Keratinocyte (primary cell): ENCODE data around the gene BBS1. TPM values are rescaled to one million over a fixed set of nuclear protein-coding genes. Genes with fewer than 3 reads are reported as not detected.

ENCODE experiments used
- DNase-seq: peaks from one replicate; pipeline ENCODE4 v3.0.0-alpha.2; 2011; ENCODE audit warnings: low read depth, missing footprints, low spot score
- FAIRE-seq: peaks from 2 replicates; lab custom pipeline; 2011; peaks lifted over from hg19 to GRCh38; lab: Jason Lieb, UNC
- H2AFZ ChIP-seq: 2 replicates; pipeline ENCODE4 v1.6.0; 2012; ENCODE audit warnings: low read length, control low read depth, inconsistent platforms; ENCODE audit not compliant: control insufficient read depth
- H3K27ac ChIP-seq: 2 replicates; pipeline ENCODE4 v1.5.1; 2011; ENCODE audit warnings: low read length; ENCODE audit not compliant: control insufficient read depth, insufficient read depth
- H3K27me3 ChIP-seq: 3 replicates; pipeline ENCODE4 v1.6.0; 2011; ENCODE audit warnings: low read length; ENCODE audit not compliant: control insufficient read depth, insufficient read depth; ENCODE audit errors: extremely low read depth
- H3K36me3 ChIP-seq, 2 experiments: 2 replicates in 1 of 2; 3 replicates in 1 of 2; pipeline ENCODE4 v1.5.1; 2011; ENCODE audit warnings: low read length in 2 of 2, mild to moderate bottlenecking in 1 of 2; ENCODE audit not compliant: control insufficient read depth in 2 of 2, insufficient read depth in 2 of 2; ENCODE audit errors: extremely low read depth in 1 of 2
- H3K4me1 ChIP-seq: 3 replicates; pipeline ENCODE4 v1.5.1; 2011; ENCODE audit warnings: low read length; ENCODE audit not compliant: control insufficient read depth, insufficient read depth; ENCODE audit errors: extremely low read depth
- H3K4me2 ChIP-seq: 3 replicates; pipeline ENCODE4 v1.6.0; 2011; ENCODE audit warnings: low read depth, low read length; ENCODE audit not compliant: control insufficient read depth, insufficient read depth; ENCODE audit errors: extremely low read depth
- H3K4me3 ChIP-seq, 3 experiments: fragments of 200-600 bp in 1 of 3; sonication (generic) in 1 of 3; 2 replicates in 2 of 3; 3 replicates in 1 of 3; pipeline ENCODE4 v1.5.1; 2011 to 2016; ENCODE audit warnings: low read length in 3 of 3, mild to moderate bottlenecking in 3 of 3, control low read depth in 2 of 3, inconsistent platforms in 1 of 3, low read depth in 1 of 3, mixed read lengths in 1 of 3, mixed run types in 1 of 3, moderate library complexity in 1 of 3; ENCODE audit not compliant: control insufficient read depth in 2 of 3, insufficient read depth in 2 of 3; ENCODE audit errors: extremely low read depth in 1 of 3
- H3K79me2 ChIP-seq: 2 replicates; pipeline ENCODE4 v1.6.0; 2012; ENCODE audit warnings: low read length; ENCODE audit not compliant: control insufficient read depth, insufficient read depth
- H3K9ac ChIP-seq: 3 replicates; pipeline ENCODE4 v1.6.0; 2011; ENCODE audit warnings: low read length; ENCODE audit not compliant: control insufficient read depth, insufficient read depth; ENCODE audit errors: extremely low read depth
- H3K9me1 ChIP-seq: 3 replicates; pipeline ENCODE4 v1.6.0; 2011; ENCODE audit warnings: low read length; ENCODE audit not compliant: control insufficient read depth, insufficient read depth; ENCODE audit errors: extremely low read depth
- H3K9me3 ChIP-seq: 2 replicates; pipeline ENCODE4 v1.5.1; 2012; ENCODE audit warnings: low read depth, low read length; ENCODE audit not compliant: control insufficient read depth
- H4K20me1 ChIP-seq: 3 replicates; pipeline ENCODE4 v1.6.0; 2011; ENCODE audit warnings: low read length; ENCODE audit not compliant: control insufficient read depth, insufficient read depth; ENCODE audit errors: extremely low read depth
- CTCF ChIP-seq, 3 experiments: IDR thresholded peaks in 1 of 3; conservative IDR thresholded peaks in 1 of 3; optimal IDR thresholded peaks in 1 of 3; 2 replicates in 2 of 3; 3 replicates in 1 of 3; pipeline versions ENCODE3 to v1.5.1; 2011; ENCODE audit warnings: low read length in 3 of 3, mild to moderate bottlenecking in 3 of 3, moderate library complexity in 2 of 3, control low read depth in 1 of 3, inconsistent platforms in 1 of 3; ENCODE audit not compliant: insufficient read depth in 2 of 3; ENCODE audit errors: extremely low read depth in 1 of 3
- EZH2 ChIP-seq: IDR thresholded peaks from one replicate; pipeline ENCODE4 v1.6.1; 2012; ENCODE audit warnings: inconsistent platforms, mild to moderate bottlenecking, low read length, moderate library complexity
- dilution Hi-C: fragments of 300-500 bp; cut with MboI; formaldehyde crosslinking; loops from one replicate; pipeline ENCODE4 v1.7.0; 2020; ENCODE audit warnings: low sequenced_read_pairs; ENCODE audit not compliant: extremely low pct_ligation_motif_present
- polyA plus RNA-seq, 5 experiments: library from polyadenylated mRNA; depleted of rRNA in 3 of 5; stranded (reverse) in 3 of 5; stranded (forward) in 1 of 5; unstranded in 1 of 5; fragments of >200 nt; gene quantifications; 1 replicate in 1 of 5; 2 replicates in 3 of 5; 3 replicates in 1 of 5; pipeline versions ENCODE4 v1.2.1 to v1.2.3, GENCODE V29; 2011 to 2012; ENCODE audit warnings: missing spikeins in 2 of 5, low read depth in 1 of 5, low replicate concordance in 1 of 5

The BBS1 gene
- polyA plus RNA-seq, 1 donor (not counting 4 experiments of a cell fraction or from before 2014, with no cell fraction given) = 11.7 TPM

- no peak overlapping the region for H3K9ac ChIP-seq
- H3K4me2 ChIP-seq = no peak overlapping the region
- H4K20me1 ChIP-seq = no peaks in the 10 kb centered on the region
- H3K27me3 ChIP-seq = no peaks in the 10 kb centered on the region
- H3K4me1 ChIP-seq = peaks cover 6% of the 10 kb centered on the region
- no peaks in the 10 kb centered on the region for H3K9me3 ChIP-seq
- dilution Hi-C loops = no loop called here
- no peak for TF ChIP-seq EZH2
- TF ChIP-seq CTCF (optimal IDR thresholded peaks at IDR 0.05 in 1 of 3, IDR thresholded peaks at IDR 0.05 in 1 of 3, conservative IDR thresholded peaks at IDR 0.05 in 1 of 3; ENCODE audit: extremely low read depth in 1 of 3, insufficient read depth in 2 of 3, low read length in 3 of 3) = no peak
- FAIRE-seq (no peak), DNase-seq (no peak)
- H3K79me2 ChIP-seq = no peaks in the 10 kb centered on the region
- H3K36me3 ChIP-seq = peaks cover 0 to 10% of the 10 kb centered on the region in 2 experiments
- no peak overlapping the region for H3K27ac ChIP-seq
- H3K4me3 ChIP-seq = no peak overlapping the region
- H2AFZ ChIP-seq = no peak overlapping the region
- H3K9me1 ChIP-seq = no peaks in the 10 kb centered on the region
Measured at GRCh38 chr11:66541892-66542291, 31.5 kb downstream of the BBS1 start.

DNA sequence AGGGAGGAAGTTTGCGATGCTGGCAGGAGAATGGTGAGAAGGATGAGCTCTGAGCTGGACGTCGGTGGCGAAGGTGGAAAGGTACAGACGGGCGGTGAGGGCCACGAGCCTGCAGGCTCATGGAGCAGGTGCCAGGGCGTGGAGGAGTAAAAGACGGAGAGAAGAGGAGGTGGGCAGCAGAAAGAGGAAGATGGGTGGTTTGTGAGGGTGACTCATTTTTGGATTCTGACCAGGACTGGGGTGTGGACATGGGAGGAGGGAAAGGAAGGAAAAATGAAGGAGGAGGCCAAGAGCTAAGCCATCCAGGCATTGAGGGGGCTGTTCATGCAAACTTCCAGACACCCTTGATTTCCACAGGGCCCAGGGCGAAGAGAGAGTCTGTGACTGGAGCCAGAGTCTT lies 31.9 kb downstream of the BBS1 start:
- Histone ChIP-seq H3K27ac (no peak overlapping the region), H3K36me3 (peaks cover 0 to 10% of the 10 kb centered on the region in 2 experiments), H3K4me2 (no peak overlapping the region), H3K9me1 (no peaks in the 10 kb centered on the region), H2AFZ (no peak overlapping the region), H3K4me1 (peaks cover 6% of the 10 kb centered on the region), H3K4me3 (no peak overlapping the region), H3K27me3 (peaks cover 3% of the 10 kb centered on the region), H3K79me2 (no peaks in the 10 kb centered on the region), H3K9me3 (no peaks in the 10 kb centered on the region), H3K9ac (no peak overlapping the region), H4K20me1 (no peaks in the 10 kb centered on the region)
- dilution Hi-C loops = no loop called here
- FAIRE-seq (no peak), DNase-seq (no peak)
- TF ChIP-seq EZH2 = no peak
- no peak for TF ChIP-seq CTCF (optimal IDR thresholded peaks at IDR 0.05 in 1 of 3, IDR thresholded peaks at IDR 0.05 in 1 of 3, conservative IDR thresholded peaks at IDR 0.05 in 1 of 3; ENCODE audit: extremely low read depth in 1 of 3, insufficient read depth in 2 of 3, low read length in 3 of 3)
